ENCODE results near the gene GPR89B. TPM values are rescaled to one million over a fixed set of nuclear protein-coding genes. Genes with fewer than 3 reads are reported as not detected.

GPR89B gene
- polyA plus RNA-seq, 3 donors = 2.5 to 7.7 (median 7.7) TPM

GRCh38 chr1:147891088-147891487 is 37.1 kb upstream of the GPR89B start:
- Histone ChIP-seq H2AFZ (ENCODE audit: insufficient read depth, low read depth, low read length, poor library complexity, severe bottlenecking) (no peak overlapping the region), H3K36me3 (replicated peaks in 1 of 2; ENCODE audit: control insufficient read depth in 1 of 2, insufficient read depth in 2 of 2, low read length in 2 of 2) (no peaks in the 10 kb centered on the region), H3K4me2 (replicated peaks; ENCODE audit: extremely low read depth, low read length, poor library complexity, severe bottlenecking) (no peak overlapping the region), H3K9ac (ENCODE audit: insufficient read depth, low read length, poor library complexity, severe bottlenecking) (no peak overlapping the region), H3K27ac (ENCODE audit: low read depth in 1 of 2, low read length in 2 of 2) (no peak overlapping the region), H3K79me2 (ENCODE audit: insufficient read depth, low read length) (no peaks in the 10 kb centered on the region), H3K9me3 (replicated peaks in 1 of 2; ENCODE audit: control insufficient read depth in 1 of 2, insufficient read depth in 1 of 2, low read length in 2 of 2) (no peaks in the 10 kb centered on the region), H4K20me1 (ENCODE audit: insufficient read depth, low read length) (no peaks in the 10 kb centered on the region), H3K4me1 (ENCODE audit: control insufficient read depth in 1 of 2, insufficient read depth in 2 of 2, low read length in 2 of 2) (no peaks in the 10 kb centered on the region), H3K4me3 (replicated peaks in 1 of 3; ENCODE audit: low read depth in 2 of 3, low read length in 3 of 3) (no peak overlapping the region), H3K27me3 (ENCODE audit: control insufficient read depth in 2 of 2, insufficient read depth in 2 of 2, low read length in 2 of 2) (no peaks in the 10 kb centered on the region)
- H3K27me3 Mint-ChIP-seq (ENCODE audit: low read depth in 3 of 3) = peaks cover 4 to 7% (median 6%) of the 10 kb centered on the region in 3 donors
- TF ChIP-seq CTCF (IDR thresholded peaks at IDR 0.05) = no peak
- no peak overlapping the region for H3K4me3 Mint-ChIP-seq
- no peaks in the 10 kb centered on the region for H3K36me3 Mint-ChIP-seq
- DNase-seq = no peak
- no peaks in the 10 kb centered on the region for H3K9me3 Mint-ChIP-seq
- WGBS (ENCODE audit: insufficient coverage) = 87% methylated on average over 3 of the region's 5 CpGs
- no peak overlapping the region for H3K27ac Mint-ChIP-seq
- H3K4me1 Mint-ChIP-seq = peaks cover 2% of the 10 kb centered on the region
- intact Hi-C loops (cut with micrococcal nuclease) = loop anchor here (2.0 to 10.0 kb wide), 3 partner anchors 394 to 618 kb away; no protein-coding TSS in a partner anchor

- no peaks in the 10 kb centered on the region for H3K36me3 ChIP-seq (replicated peaks in 1 of 2; ENCODE audit: control insufficient read depth in 1 of 2, insufficient read depth in 2 of 2, low read length in 2 of 2)
- H4K20me1 ChIP-seq (ENCODE audit: insufficient read depth, low read length) = no peaks in the 10 kb centered on the region
- no peak overlapping the region for H2AFZ ChIP-seq (ENCODE audit: insufficient read depth, low read depth, low read length, poor library complexity, severe bottlenecking)
- no peak for TF ChIP-seq CTCF (IDR thresholded peaks at IDR 0.05)
- H3K27ac ChIP-seq (ENCODE audit: low read depth in 1 of 2, low read length in 2 of 2) = no peak overlapping the region
- no peak overlapping the region for H3K4me2 ChIP-seq (replicated peaks; ENCODE audit: extremely low read depth, low read length, poor library complexity, severe bottlenecking)
- no peaks in the 10 kb centered on the region for H3K9me3 ChIP-seq (replicated peaks in 1 of 2; ENCODE audit: control insufficient read depth in 1 of 2, insufficient read depth in 1 of 2, low read length in 2 of 2)
- peak overlapping the region in 1 of 7 donors; percentile 24 for H3K27ac Mint-ChIP-seq
- no peak overlapping the region for H3K4me3 Mint-ChIP-seq
- DNase-seq = no peak
- no peaks in the 10 kb centered on the region for H3K36me3 Mint-ChIP-seq
- H3K9ac ChIP-seq (ENCODE audit: insufficient read depth, low read length, poor library complexity, severe bottlenecking) = no peak overlapping the region
- no peaks in the 10 kb centered on the region for H3K9me3 Mint-ChIP-seq
- WGBS (ENCODE audit: insufficient coverage) = 38% methylated on average over 1 of the region's 5 CpGs
- peaks cover 2% of the 10 kb centered on the region for H3K4me1 Mint-ChIP-seq
- no peaks in the 10 kb centered on the region for H3K79me2 ChIP-seq (ENCODE audit: insufficient read depth, low read length)
- H3K27me3 ChIP-seq (ENCODE audit: control insufficient read depth in 2 of 2, insufficient read depth in 2 of 2, low read length in 2 of 2) = no peaks in the 10 kb centered on the region
- intact Hi-C loops (cut with micrococcal nuclease) = loop anchor here (5.0 to 10.0 kb wide), 2 partner anchors 395 to 617 kb away; no protein-coding TSS in a partner anchor
- no peaks in the 10 kb centered on the region for H3K4me1 ChIP-seq (ENCODE audit: control insufficient read depth in 1 of 2, insufficient read depth in 2 of 2, low read length in 2 of 2)
- no peak overlapping the region for H3K4me3 ChIP-seq (replicated peaks in 1 of 3; ENCODE audit: low read depth in 2 of 3, low read length in 3 of 3)
- peaks cover 4 to 7% (median 6%) of the 10 kb centered on the region in 3 donors for H3K27me3 Mint-ChIP-seq (ENCODE audit: low read depth in 3 of 3)
These were observed 36.0 kb upstream of the GPR89B start for GRCh38 chr1:147892216-147892615.

All from CD14-positive monocyte (primary cell).